Measurements from ENCODE around the gene DNAJC1. TPM values are rescaled to one million over a fixed set of nuclear protein-coding genes. Genes with fewer than 3 reads are reported as not detected.
A peak's percentile ranks its signal among the peaks of the same experiment; 100 is the strongest.

Gene DNAJC1
- total RNA-seq, 1 experiment from 2014 or later, result 57.8 TPM

DNA sequence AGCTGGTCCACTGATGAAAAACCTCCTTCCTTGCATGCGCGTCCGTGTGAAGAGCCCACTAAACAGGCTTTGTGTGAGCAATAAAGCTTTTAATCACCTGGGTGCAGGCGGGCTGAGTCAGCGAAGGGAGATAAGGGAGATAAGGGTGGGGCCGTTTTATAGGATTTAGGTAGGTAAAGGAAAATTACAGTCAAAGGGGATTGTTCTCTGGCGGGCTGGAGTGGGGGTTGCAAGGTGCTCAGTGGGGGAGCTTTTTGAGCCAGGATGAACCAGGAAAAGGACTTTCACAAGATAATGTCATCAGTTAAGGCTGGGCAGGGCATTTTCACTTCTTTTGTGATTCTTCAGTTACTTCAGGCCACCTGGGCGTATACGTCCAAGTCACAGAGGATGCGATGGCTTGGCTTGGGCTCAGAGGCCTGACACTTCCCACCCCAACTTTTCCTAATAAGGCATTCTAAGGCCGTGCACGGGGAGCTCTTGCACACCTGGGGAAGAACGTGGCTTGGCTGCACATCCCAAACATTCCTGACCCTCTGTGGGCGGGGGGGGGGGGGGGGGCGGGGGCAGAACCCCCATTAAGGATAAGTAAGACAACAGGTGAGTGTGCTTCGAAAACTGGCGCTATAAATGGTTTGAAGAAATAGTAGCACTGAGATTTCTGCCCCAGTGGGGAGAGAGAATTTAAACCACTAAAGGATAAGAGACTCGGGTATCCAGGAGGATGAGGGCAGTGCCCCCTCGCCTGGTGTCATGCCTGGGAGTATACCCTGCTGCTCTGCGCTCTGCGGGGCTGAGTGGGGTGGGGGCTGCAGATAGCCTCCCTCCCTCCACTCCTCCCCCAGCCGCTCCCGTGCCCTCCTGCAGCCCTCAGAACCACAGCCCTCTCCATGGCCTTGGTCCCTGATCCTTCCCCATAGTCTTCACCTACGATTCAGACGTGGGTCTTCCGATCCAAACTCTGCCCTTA, 251.9 kb downstream of the DNAJC1 start:
- ChIA-PET POLR2A (interaction anchor here (0.6 kb wide), 1 partner anchor 1038 kb away, joined by 3 read pairs; no protein-coding TSS in a partner anchor), CTCF (interaction anchor here (0.5 to 1.4 kb wide), 4 partner anchors 9 to 731 kb away, joined by 3 to 4 read pairs (median 3); no protein-coding TSS in a partner anchor)
- H3K4me1 Mint-ChIP-seq (ENCODE audit: insufficient read depth, unreplicated experiment), result peaks cover 6% of the 10 kb centered on the region
- TF ChIP-seq, protein P1, sequence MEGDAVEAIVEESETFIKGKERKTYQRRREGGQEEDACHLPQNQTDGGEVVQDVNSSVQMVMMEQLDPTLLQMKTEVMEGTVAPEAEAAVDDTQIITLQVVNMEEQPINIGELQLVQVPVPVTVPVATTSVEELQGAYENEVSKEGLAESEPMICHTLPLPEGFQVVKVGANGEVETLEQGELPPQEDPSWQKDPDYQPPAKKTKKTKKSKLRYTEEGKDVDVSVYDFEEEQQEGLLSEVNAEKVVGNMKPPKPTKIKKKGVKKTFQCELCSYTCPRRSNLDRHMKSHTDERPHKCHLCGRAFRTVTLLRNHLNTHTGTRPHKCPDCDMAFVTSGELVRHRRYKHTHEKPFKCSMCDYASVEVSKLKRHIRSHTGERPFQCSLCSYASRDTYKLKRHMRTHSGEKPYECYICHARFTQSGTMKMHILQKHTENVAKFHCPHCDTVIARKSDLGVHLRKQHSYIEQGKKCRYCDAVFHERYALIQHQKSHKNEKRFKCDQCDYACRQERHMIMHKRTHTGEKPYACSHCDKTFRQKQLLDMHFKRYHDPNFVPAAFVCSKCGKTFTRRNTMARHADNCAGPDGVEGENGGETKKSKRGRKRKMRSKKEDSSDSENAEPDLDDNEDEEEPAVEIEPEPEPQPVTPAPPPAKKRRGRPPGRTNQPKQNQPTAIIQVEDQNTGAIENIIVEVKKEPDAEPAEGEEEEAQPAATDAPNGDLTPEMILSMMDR (IDR thresholded peaks at IDR 0.05; ENCODE audit: unreplicated experiment), result no peak
- intact Hi-C loops (cut with micrococcal nuclease), result no loop called here
- H3K27ac Mint-ChIP-seq (ENCODE audit: low read depth, unreplicated experiment), result no peak overlapping the region
- H3K27me3 Mint-ChIP-seq (ENCODE audit: insufficient read depth, unreplicated experiment), result no peaks in the 10 kb centered on the region
- H3K36me3 Mint-ChIP-seq (ENCODE audit: insufficient read depth, unreplicated experiment), result peaks cover 30% of the 10 kb centered on the region
- H3K9me3 Mint-ChIP-seq (ENCODE audit: unreplicated experiment), result no peaks in the 10 kb centered on the region
- no peak overlapping the region for H3K4me3 Mint-ChIP-seq (ENCODE audit: unreplicated experiment)
- BruUV-seq (replicated peaks), result no TSS peak
- no peak for DNase-seq (ENCODE audit: unreplicated experiment)

DNA sequence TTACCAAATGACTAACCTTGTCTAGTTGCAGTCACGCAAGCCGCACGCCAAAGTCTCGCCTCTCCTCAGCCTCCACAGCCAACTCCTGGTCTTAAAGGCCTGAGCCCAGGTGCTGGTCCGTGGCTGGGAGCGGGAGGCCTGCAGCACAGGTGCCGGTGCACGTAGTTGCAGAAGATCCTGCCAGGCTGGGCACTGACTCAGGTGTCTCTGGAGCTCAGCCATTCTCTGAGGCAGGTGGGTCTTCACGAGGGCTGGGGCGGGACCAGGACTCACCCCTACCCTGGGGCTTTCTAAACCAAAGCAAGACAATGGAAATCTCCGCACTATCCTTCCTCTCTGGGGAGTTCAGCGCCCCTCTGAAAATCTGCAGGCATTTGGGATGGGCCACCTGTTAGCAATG, 253.1 kb downstream of the DNAJC1 start:
- intact Hi-C loops (cut with micrococcal nuclease), result no loop called here
- TF ChIP-seq, protein P1 (IDR thresholded peaks at IDR 0.05; ENCODE audit: unreplicated experiment), result no peak
- CTCF ChIA-PET, result interaction anchor here (1.4 kb wide), 1 partner anchor 10 kb away, joined by 4 read pairs; no protein-coding TSS in a partner anchor
- peaks cover 42% of the 10 kb centered on the region for H3K36me3 Mint-ChIP-seq (ENCODE audit: insufficient read depth, unreplicated experiment)
- no peaks in the 10 kb centered on the region for H3K27me3 Mint-ChIP-seq (ENCODE audit: insufficient read depth, unreplicated experiment)
- H3K27ac Mint-ChIP-seq (ENCODE audit: low read depth, unreplicated experiment), result no peak overlapping the region
- POLR2A ChIA-PET, result no interaction called here
- H3K9me3 Mint-ChIP-seq (ENCODE audit: unreplicated experiment), result no peaks in the 10 kb centered on the region
- peaks cover 6% of the 10 kb centered on the region for H3K4me1 Mint-ChIP-seq (ENCODE audit: insufficient read depth, unreplicated experiment)
- BruUV-seq (replicated peaks), result no TSS peak
- no peak for DNase-seq (ENCODE audit: unreplicated experiment)
- H3K4me3 Mint-ChIP-seq (ENCODE audit: unreplicated experiment), result no peak overlapping the region

DNA sequence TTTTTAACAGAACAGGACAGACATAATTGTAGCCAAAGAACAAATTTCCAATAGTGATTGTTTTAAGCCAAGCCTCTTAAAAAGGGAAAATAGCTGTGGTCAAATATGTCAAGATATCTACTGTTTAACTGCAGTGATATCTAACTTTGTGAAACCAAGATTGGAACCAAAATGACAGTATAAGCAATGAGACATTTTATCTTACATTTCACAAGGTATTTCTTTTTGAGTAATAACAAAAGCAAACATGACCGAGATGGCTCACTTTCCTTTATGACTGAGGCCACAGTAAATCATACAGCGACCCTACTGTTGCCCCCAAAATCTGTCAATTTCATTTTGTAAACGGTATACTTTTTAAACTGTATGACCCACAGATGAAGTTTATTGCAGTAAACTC, 253.7 kb downstream of the DNAJC1 start:
- DNase-seq (ENCODE audit: unreplicated experiment), result no peak
- intact Hi-C loops (cut with micrococcal nuclease), result no loop called here
- H3K4me1 Mint-ChIP-seq (ENCODE audit: insufficient read depth, unreplicated experiment), result peaks cover 6% of the 10 kb centered on the region
- H3K27ac Mint-ChIP-seq (ENCODE audit: low read depth, unreplicated experiment), result peak overlapping the region; percentile 31
- H3K9me3 Mint-ChIP-seq (ENCODE audit: unreplicated experiment), result no peaks in the 10 kb centered on the region
- ChIA-PET CTCF (no interaction called here), POLR2A (no interaction called here)
- no TSS peak for BruUV-seq (replicated peaks)
- no peaks in the 10 kb centered on the region for H3K27me3 Mint-ChIP-seq (ENCODE audit: insufficient read depth, unreplicated experiment)
- TF ChIP-seq, protein P1 (IDR thresholded peaks at IDR 0.05; ENCODE audit: unreplicated experiment), result no peak
- no peak overlapping the region for H3K4me3 Mint-ChIP-seq (ENCODE audit: unreplicated experiment)
- peaks cover 48% of the 10 kb centered on the region for H3K36me3 Mint-ChIP-seq (ENCODE audit: insufficient read depth, unreplicated experiment)

DNA sequence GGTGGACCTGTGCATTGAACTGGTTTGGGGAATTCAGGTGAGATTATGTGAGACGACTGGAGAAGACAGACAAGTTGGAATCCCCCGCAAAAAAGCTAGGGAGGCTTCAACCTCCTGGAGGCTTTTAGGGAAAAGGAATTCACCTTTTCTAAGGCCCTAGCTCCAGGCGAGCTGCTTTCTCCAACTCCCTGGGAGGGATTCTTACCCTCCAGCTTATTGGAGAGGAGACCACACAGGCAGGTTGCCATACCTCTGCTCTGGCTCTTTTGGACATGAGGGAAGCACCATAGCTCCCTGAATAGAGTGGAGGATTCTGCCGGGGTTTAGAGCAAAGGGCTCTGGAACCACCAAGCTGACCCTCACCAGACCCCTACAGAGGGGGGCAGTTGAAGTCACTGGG, 255.7 kb downstream of the DNAJC1 start:
- intact Hi-C loops (cut with micrococcal nuclease), result no loop called here
- no peaks in the 10 kb centered on the region for H3K27me3 Mint-ChIP-seq (ENCODE audit: insufficient read depth, unreplicated experiment)
- no peak overlapping the region for H3K4me3 Mint-ChIP-seq (ENCODE audit: unreplicated experiment)
- ChIA-PET CTCF (interaction anchor here (0.6 kb wide), 1 partner anchor 72 kb away, joined by 3 read pairs; no protein-coding TSS in a partner anchor), POLR2A (interaction anchor here (0.9 kb wide), 2 partner anchors 9 to 180 kb away, joined by 3 read pairs; no protein-coding TSS in a partner anchor)
- TF ChIP-seq, protein P1 (IDR thresholded peaks at IDR 0.05; ENCODE audit: unreplicated experiment), result no peak
- peaks cover 62% of the 10 kb centered on the region for H3K36me3 Mint-ChIP-seq (ENCODE audit: insufficient read depth, unreplicated experiment)
- H3K27ac Mint-ChIP-seq (ENCODE audit: low read depth, unreplicated experiment), result no peak overlapping the region
- DNase-seq (ENCODE audit: unreplicated experiment), result no peak
- no TSS peak for BruUV-seq (replicated peaks)
- no peaks in the 10 kb centered on the region for H3K9me3 Mint-ChIP-seq (ENCODE audit: unreplicated experiment)
- peaks cover 6% of the 10 kb centered on the region for H3K4me1 Mint-ChIP-seq (ENCODE audit: insufficient read depth, unreplicated experiment)

All from MCF 10A (cell line).